ENCODE results near the gene CDK17.
"Not testable (repeated sequence)": the region's sequence is repeated elsewhere in the genome, so short reads cannot be mapped to it uniquely, and the experiment has no call there.

The CDK17 gene

GRCh38 chr12:96416033-96416799, 16.0 kb upstream of the CDK17 start:
- no peak for DNase-seq

DNA sequence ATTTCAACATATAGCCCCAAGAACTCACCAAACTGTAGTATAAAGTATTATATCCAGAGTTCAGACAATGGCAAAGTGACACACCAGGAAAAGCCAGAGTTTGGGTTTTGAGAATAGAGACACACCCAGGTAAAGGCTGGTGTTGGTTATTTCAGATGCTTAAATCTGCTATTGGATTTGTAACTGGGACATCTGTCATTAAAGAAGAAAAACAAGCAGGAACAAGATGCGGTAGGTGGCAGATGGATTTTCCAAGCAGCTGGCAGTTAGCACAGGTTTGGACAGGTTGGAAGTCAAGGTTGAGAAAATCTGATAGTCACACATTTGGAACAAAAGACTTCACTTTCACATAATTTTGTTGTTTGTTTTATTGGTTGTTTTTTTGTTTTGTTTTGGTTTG, 14.4 kb upstream of the CDK17 start:
- DNase-seq, result no peak

DNA sequence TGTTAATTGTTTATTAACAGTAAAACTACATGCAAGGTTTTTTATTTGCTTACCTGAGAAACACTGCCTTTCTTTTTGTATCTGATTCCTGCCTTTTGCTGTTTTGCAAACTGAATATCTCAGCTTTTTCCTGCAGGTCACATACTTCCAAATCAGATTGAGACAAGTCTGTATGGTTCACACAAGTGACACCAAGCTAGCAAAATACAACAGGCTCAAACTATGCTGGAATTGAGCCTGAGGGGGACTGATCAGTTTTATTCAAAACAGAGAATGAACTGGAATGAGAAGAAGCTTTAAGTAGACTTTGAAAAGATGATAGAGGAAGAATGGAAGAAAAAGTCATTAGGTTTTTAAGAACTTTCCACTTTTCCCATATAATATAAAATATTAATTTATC, 12.2 kb upstream of the CDK17 start:
- DNase-seq, result no peak

GRCh38 chr12:96409731-96410130, 9.5 kb upstream of the CDK17 start:
- DNase-seq, result no peak

- no peak for DNase-seq
Measured at GRCh38 chr12:96408993-96409392, 8.8 kb upstream of the CDK17 start.

DNA sequence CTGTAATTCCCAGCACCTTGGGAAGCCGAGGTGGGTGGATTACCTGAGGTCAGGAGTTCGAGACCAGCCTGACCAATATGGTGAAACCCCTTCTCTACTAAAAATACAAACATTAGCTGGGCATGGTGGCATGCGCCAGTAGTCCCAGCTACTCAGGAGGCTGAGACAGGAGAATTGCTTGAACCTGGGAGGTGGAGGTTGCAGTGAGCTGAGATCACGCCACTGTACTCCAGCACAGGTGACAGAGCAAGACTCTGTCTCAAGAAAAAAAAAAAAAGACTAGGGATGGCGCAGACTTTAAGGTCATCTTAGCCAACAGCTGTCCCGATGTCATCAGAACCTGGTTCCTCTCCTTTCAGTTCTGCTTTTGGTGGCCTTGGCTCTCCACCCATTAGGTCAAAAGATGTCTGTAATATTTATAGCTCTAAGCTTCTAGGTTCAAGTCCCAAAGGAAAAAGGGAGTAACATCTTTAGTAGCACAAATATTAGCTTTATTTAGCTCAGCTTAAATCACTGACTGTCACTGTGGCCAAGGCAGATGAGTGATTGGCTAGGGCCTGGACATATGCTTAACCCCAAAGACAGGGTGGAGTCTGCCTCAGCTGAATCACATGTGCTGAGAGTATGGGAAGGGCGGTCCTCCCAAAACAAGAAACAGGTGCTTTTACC, 7.3 kb upstream of the CDK17 start:
- DNase-seq, result not testable (repeated sequence)

DNA sequence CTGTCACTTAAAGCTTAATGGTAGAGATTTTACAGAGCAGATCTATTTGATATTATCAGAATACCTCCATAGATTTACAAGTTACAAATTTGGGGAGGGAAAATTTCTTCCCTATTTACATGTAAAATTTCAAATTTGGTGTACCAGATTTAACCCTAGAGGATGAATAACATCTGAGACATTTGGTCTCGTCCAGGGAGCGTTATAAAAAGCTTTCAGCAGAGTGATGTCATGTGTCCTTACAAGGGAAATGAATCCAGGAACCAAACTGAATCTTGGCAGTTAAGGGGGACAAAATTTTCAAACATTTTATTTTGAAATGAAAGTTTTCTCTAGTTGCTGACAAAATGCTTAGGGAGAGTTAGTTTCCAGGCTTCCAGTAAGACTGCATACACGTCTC, 4.5 kb upstream of the CDK17 start:
- DNase-seq, result no peak

DNA sequence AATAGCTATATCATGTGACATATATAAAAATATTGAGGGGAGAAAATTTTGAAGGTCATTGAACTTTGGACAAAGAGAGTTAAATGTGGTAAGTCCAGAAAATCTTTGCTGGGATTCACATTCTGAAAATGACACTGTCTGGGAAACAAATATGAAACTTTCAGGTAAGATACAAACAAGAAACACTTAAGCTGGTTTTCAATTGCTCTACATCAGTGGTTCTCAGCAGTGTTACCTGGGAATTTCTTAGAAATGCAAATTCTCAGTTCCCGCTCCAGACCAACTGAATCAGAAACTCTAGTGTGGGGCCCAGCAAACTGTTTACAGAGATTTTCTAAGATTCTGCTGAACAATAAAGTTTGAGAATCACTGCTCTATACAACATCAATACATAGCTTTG, 3.6 kb upstream of the CDK17 start:
- DNase-seq, result no peak

GRCh38 chr12:96402522-96402921, 2.3 kb upstream of the CDK17 start:
- not testable (repeated sequence) for DNase-seq

- no peak for DNase-seq
Measured at GRCh38 chr12:96402061-96402460, 1.8 kb upstream of the CDK17 start.

DNA sequence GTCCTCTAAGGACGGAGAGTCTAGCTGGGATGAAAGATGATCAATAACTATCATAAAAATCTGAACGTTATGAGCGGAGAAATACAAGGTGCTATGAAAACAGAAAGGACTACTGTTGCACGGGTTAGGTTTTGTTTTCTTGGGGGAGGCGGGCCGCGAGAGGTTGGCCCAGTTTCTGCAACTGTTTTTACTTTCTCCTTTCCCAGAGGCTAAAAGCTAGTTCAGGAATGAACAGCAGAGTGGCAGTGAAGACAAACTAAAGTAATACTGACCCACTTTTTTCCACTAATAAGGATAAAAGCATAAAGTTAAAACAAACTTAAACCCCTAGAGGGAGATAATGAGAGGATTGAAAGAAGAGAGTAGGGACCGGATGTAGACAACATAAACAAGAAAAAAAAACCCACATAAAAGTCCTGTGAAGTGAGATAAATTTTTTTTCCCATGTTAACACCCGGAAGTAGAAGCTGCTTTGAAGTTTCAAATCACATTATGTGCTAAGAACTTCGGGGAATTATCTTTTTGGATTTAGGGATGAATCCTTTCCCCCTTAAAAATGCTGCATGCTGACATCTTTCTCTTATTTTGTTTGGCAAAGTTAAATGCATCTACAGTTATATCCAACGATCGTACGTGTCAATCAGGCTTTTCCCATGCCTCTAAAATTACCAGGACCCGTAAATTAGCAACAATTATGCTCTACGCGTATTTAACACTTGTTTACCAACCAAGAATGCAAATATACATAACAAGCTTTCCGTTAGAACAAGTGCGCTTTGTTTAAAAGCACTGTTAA, 1.0 kb upstream of the CDK17 start:
- peak in 1 of 4 experiments; percentile 33 for DNase-seq

DNA sequence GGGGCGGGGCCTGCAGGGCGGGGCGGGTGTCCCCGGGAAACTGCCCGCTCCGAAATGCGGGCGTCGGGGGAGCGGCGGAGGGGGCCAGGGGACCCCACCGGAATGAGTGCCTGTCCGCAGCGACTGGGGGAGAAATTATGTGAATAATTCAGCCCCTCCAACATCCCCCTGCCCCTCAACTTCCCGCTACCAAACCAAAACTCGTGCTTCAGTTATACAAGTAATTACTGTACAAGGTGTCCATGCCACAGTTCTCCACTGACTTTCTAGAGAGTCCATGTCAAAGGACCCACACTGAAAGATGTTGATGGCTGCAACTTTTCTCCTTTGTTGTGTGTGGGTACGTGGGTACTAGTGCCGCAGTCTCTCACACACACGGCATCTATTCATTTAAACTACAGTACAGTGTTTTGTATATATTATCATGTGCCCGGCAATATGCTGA, 414 bp upstream of the CDK17 start:
- no peak for DNase-seq

DNA sequence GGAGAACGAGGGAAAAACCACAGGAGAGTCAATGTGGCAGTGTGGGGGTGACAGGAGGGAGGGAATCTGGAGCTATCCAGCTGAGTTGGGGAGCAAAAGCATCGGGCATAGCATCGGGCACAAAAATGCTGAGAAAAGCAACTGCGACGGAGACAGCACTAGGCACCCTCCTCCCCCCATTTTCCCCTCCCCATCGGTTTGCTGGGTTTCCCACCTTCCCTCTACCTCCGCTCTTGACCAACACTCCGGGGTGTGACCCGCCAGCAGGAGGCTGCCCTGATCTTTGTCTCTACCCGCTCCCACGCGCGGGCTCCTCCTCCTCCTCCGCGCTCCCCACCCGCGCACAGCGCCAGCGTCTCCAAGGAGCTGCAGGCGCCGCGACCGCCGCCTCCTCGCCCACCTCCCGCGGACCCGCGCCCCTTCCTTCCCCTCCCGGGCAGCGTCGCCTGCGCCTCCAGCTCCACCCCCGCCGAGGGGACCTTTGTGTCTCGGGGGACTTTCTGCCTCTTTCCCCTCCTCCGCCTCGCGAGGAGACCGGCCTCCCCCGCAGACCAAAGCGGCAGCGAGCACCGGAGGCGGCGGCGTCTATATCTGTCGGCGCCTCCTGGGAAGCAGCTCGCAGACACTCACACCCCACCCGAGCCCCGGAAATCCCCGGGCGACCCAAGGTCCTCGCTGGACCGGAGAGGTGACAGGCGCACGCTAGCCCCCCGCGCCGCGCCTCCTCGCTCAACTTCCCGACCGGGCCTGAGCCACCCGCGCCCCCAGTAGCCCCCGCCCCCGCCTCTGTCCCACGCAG, 920 bp downstream of the CDK17 start:
- peak; percentile 49 to 71 (median 61) for DNase-seq

GRCh38 chr12:96398424-96399119, 1.7 kb downstream of the CDK17 start:
- no peak for DNase-seq

DNA sequence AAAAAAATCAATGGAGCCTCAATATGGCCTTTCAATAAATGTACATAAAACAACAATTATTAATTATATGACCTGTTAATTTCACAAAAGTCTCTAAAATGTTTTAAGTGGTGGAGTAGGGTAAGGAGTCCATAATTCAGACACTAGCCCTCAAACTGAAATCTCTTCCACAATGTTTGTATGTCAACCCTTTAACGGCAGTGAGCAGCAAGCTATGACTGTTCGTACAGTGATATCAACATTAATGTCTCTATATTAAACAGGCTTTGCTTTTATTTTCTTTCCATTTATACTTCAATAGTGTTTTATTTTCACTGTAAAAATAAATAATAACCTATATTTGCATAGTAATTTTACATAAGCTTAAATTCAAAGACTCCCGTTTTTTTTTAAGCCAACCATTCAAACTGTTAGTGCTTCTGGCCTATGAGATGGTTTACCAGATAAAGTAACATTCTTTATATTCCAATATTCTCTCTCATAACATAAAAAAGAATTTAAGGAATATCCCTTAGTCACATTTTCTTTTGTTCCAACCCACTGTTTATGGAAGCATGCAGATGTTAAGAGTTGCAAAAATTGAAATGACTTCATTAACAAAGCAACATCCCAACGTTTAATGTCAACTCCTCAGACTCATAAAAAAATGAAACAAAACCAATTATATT, 2.3 kb downstream of the CDK17 start:
- no peak for DNase-seq

- DNase-seq, result no peak
Measured at GRCh38 chr12:96396914-96397313, 3.3 kb downstream of the CDK17 start.

DNA sequence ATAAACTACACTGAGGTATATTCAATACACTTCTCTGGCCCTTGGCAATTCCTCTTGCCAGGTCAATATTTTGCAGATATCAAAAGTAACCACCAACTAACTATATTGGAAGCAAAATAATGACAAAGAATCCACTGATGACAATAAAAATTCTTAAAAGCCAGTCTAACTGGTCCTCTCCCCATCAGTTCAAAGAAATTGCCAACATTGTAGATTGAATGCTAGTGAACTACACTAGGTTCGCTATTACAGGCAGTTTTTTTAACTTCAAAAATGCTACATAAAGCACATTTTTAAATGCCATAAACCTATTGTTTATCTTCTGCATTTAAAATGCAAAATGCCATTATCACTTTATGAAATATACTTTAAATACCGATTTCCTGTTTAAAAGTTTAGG, 4.0 kb downstream of the CDK17 start:
- no peak for DNase-seq

GRCh38 chr12:96395236-96395635, 5.0 kb downstream of the CDK17 start:
- no peak for DNase-seq

GRCh38 chr12:96393229-96393628, 7.0 kb downstream of the CDK17 start:
- DNase-seq, result not testable (repeated sequence)

- DNase-seq, result no peak
Measured at GRCh38 chr12:96392397-96392796, 7.8 kb downstream of the CDK17 start.

DNA sequence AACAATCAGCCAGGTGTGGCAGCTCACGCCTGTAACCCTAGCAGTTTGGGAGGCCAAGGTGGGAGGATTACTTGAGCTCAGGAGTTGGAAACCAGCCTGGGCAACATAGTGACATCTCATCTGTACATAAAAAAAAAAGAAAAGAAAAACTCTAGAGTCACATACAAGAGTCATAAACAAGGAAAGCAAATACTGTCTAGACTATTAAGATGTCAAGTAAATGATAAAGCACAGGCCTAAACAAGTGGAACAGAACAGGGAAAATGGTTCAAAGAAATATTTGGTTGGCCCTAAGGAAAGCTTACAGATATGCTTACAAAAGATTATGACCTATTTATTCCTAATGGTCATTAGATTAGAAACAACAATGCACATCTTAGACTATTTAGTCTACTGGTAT, 12.3 kb downstream of the CDK17 start:
- no peak for DNase-seq

DNA sequence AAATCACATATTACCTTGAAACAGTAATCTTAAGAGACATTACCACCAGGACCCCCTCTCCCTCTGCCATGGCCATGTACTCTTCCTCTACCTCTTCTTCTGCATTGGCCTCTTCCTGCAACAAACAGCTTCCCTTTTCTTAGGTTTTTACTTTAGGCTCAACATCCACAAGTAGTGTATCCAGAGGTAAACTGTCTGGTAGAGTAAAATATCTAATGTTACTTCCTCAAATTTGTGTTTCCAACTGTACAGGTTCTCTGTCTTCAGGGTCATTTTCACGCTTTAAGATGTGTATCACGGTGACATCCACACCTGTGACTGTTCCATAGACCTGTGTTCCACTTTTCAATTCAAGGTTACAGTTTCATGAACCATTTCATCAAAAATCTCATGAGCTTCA, 13.4 kb downstream of the CDK17 start:
- DNase-seq, result no peak

Data from activated naive CD4-positive, alpha-beta T cell (primary cell).